Activated CD8-positive, alpha-beta memory T cell treated with anti-CD3 and anti-CD28 coated beads, Interleukin-2, amount 50 U/mL, for 24 hours (primary cell): ENCODE measurements around the gene ELK4.

Experiments
- DNase-seq: peaks from one replicate; pipeline ENCODE4 v3.0.0-alpha.2; 2020; ENCODE audit errors: extremely low read depth

The ELK4 gene

DNA sequence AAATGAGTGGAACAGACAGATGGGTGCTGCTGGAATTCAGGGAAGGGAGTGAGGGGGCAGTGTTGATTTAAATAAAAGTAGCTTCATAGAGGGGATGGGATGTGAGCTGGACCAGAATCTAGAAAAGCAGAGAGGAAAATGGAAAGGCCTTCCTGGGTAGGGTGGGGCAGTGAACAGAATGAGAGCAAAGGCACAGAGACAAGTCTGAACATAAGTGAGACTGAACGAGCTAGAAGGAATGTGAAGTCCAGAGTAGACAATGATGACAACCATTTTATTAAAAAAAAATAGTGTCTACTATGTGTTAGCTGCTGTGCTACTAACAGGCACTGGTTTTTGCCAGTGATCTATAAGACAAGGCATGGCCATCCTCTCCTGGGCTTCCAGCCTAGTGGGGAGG is 36.0 kb downstream of the ELK4 start:
- no peak for DNase-seq

GRCh38 chr1:205595435-205595834 is 36.4 kb downstream of the ELK4 start:
- no peak for DNase-seq

- no peak for DNase-seq
Measured at GRCh38 chr1:205594846-205595245, 37.0 kb downstream of the ELK4 start.

DNA sequence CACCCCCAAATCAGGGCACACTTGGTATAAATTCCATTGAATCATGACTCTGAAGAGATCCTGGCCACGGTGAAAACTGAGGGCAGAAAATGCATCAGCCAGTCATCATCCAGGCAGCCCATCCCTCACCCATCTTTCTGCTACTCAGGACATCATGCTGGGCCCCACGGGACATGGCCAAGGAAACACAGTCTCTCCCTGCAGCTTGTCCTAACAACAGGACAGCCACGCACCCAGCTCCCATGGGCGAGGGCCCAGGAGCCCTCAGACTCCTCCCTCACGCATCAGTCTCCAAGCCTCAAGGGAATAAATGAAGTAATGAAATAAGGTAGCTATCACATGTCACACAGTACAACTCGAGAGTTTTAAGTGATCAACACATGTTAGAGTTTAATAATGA is 37.8 kb downstream of the ELK4 start:
- DNase-seq = no peak

DNA sequence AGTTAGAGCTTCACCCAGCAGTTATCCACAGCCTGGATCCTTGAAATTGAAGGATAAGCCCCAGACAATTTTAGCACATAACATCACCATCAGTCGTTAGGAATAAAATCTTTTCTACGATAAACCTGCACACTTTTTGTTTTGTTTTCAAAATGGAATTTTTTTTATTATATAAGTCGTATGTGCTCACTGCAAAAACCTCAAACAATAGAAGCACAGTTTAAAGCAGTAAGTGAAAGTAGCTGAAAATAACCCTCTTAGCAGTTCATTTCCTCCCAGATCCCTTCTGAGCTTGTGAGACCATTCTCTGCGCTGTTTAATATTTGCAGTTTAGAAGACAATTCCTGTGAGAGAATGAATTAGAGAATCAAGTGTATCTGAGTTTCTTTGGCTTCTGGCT is 38.3 kb downstream of the ELK4 start:
- DNase-seq = no peak

DNA sequence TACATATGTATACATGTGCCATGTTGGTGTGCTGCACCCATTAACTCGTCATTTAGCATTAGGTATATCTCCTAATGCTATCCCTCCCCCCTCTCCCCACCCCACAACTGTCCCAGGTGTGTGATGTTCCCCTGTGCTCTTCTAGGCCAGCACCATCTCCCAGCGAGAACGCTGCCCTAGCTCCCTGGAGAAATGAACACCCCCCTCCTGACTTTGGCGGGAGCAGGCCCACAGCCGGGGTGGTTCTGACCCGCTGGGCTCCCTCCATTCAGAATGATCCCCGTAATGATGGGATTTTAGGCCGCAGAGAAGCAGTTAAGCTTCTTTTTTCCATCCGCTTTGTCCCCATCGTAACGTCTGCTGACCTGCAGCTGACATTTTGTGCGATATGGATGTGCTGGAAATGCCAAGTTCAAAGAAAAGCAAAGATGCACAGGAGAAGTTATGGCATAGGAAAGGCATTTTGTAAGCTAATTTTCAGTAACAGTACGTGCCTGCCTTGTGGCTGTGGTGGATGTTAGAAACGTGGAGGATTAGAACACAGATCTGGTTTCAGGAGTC is 39.3 kb downstream of the ELK4 start:
- DNase-seq = no peak

DNA sequence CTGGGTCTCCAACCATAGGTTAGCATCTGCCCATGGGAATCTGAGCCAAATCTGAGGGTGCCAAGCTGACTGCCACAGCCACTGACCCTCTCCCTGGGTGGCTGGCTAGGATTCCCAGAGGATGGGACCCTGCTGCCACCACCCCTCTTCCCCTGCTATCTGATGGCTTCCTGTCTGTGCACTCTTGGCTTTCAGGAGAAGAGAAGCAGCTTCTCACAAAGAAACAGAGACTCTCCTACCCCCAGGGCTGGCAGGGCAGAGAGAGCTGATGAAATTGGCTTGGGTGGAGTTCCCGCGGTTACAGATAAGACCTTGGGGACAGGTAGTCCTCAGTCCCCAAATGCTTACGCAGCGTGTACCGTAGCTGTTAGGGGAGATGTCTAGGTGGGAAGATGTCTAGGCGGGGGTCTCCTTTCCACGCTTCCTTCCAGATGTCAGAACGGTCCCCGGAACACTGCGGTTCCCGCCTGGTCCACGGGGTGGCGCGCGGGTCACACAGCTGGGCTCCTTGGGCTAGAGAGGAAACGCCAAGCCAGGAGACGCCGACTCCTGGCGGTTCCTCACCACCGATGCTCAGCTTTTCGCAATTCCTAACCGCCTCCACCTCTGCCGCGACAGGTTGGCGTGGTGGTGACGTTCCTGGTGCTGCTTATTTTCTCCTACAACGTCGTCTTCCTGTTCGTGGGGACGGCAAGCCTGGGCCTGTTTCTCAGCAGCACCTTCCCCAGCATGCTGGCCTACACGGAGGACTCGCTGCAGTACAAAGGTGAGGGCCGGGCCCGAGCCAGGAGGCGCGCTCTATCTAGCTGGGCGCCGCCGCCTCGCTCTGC is 40.1 kb downstream of the ELK4 start:
- DNase-seq = peak; percentile 83

DNA sequence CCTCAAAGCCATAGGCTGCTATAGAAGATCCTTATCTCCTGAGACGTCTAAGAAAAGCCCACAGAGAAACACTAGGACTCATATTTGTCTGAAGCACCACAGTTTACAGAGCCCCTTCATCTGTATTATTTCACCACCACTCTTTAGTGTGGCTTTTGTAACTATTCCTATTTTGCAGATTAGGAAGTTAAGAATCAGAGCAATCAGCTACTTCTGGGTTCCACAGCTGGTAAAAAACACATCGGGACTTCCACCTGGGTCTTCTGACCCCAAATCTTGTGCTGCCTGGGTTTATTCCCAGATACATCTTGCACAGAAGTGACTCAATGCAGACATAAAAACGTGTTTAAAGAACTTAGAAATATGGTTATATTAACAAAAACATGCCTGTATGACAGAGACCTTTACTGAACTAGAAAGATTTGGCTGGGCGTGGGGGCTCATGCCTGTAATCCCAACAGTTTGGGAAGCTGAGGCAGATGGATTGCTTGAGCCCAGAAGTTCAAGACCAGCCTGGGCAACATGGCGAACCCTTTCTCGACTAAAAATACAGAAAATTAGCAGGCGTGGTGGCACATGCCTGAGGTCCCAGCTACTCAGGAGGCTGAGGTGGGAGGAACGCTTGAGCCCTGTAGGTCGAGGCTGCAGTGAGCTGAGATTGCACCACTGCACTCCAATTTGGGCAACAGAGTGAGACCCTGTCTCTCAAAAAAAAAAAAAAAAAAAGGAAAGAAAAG is 40.9 kb downstream of the ELK4 start:
- DNase-seq = no peak

- no peak for DNase-seq
Measured at GRCh38 chr1:205590457-205590768, 41.4 kb downstream of the ELK4 start.

DNA sequence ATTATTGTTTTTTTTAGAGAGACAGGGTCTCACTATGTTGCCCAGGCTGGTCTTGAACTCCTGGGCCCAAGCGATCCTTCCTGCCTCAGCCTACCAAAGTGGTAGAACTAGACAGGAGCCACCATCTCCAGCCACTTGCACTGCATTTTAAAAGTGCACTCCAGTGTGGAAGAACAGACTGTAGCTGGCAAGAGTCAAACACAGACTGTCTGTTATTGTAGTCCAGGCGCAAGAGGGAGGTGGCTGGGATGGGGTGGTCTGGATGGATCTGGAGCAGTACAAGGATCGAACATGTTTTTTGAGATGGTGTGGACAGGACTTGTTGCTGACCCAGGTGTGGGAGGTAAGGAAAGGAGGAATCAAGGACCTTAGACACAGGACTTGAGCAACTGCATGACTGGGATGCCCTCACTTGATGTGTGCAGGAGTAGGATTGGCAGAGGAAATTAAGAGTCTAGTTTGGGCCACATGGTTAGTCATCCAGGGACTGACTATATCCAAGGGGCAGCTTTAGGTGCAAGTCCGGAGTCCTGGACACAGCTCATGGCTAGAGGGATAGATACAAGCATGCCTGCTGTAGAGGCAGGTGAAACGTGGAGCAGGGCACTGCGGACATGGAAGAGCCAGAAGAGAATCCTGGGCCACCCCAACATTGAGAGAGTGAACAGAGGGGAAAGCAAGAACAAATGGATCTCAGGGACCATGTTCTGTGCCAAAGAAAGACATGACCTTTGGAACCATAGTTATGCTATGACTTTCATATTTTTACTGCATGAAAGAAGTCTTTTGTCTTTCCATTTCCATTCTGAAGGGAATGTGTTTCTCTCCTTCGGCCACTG is 42.0 kb downstream of the ELK4 start:
- no peak for DNase-seq

DNA sequence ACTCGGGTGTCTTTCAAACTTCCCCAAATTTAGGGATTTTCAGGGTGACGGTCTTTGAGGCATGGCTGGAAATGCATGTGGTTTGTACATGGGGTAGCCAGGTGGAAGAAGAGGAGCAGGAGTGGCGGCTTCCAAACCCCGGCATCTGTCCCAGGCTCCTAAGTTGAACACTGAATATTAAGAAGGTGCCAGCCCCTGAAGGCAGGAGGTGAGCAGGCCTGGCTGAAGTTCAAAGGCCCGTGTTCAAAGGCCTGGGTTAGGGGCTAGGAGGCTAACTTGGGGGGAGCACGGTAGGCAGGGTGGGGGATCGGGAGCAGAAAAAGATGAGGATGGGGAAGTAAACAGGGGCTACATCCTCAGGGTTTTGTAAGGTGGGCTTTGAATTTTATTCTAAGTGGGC is 42.8 kb downstream of the ELK4 start:
- no peak for DNase-seq

DNA sequence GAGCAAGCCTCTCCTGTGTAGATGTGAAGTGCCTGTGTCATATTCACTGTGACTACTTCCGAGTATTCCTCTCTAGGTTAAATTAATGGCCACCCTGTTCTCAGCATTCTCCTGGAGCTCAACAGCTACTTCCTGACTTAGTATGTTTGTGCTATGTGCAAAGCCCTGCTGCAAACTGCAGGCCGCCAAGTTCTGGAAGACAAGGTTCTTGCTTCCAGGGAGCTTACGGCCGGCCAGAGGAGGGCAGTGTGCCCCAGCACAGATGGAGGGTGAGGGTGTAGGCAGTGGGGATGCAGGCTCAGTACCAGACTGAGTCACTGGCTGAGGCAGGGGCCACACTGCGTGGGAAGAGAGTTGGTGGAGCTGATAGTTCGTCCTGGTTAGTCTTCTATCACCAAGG is 43.2 kb downstream of the ELK4 start:
- no peak for DNase-seq

- DNase-seq = no peak
Measured at GRCh38 chr1:205587581-205587980, 44.2 kb downstream of the ELK4 start.

DNA sequence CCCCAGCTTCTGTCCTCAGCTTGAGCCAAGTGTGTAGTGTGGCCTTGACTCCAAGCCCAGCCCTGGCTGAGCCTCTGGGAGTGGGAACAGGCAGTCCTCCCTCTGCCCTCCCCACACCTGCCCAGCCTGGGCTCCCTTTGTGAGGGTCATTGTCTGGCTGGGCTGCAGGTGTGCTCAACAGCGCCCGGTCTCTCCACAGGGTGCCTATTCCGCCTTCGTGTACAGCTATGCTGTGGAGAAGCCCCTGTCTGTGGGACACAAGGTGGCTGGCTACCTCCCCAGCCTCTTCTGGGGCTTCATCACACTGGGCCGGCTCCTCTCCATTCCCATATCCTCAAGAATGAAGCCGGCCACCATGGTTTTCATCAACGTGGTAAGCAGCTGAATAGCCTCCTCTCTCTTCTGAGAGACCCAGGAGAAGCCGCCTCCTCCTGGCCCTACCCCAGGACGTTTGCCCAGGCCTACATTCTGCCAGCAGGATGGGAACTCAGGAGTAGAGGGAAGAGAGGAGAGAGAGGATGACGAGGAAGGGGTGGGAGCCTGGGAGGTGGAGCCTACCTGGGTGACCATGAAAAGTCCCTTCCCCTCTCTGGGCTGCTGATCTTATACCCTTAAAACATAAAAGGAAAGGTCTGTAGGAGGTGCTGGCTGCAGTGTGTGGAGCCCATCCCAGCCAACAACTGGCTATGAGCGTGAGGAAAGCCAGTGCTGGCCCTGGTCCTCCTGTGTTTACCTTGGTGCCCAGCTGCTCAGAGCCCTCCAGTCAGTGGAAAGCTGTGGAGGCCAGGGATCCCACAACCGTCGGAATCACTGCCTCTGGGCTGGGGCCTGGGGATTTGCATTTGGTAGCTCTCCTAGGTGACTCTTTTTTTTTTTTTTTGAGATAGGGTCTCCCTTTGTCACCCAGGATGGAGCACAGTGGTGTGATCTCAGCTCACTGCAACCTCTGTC is 45.7 kb downstream of the ELK4 start:
- no peak for DNase-seq

DNA sequence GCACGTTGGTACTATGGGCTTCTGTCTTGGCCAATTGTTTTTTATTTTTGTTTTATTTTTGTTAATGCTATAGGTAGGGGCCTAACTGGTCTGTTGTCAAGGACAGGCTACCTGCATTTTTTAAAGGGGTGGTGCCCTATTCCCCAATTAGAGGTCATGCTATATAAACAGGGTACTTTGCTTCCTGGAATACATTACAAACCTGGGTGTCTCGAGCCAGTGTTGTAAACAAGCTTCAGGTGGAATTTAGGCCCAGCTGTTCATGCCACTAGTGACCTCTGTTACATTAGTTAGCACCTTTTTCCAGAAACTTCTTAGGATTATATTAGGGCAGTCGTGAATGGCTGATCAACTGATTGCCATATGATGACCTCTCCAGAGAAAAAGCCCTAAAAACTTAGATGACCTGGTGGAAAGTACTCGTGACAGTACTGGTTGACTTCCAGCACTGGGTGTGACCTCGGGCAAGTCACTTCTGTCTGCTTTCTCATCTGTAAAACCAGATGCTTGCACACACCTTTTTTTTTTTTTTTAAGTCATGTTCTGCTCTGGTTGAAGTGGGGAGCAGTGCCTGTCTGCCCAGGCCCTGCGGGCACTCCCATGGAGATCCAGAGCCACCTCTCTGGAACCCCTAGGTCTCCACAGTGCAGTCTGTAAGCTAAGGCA is 46.5 kb downstream of the ELK4 start:
- DNase-seq = no peak

DNA sequence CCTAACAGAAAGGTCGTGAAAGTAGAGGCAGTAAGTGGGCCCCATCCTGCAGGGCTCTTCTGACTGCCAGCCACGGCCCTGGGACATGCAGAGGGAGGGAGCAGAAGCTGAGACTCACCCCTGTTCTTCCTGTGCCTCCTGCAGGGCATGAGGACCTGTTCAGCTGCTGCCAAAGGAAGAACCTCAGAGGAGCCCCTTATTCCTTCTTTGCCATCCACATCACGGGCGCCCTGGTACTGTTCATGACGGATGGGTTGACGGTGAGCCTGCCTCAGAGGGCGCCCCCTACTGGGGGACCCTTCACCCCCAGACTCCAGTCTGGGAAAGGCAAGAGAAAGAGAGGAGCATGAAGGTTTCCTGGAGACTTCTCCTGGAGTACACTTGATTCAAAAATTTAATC is 47.1 kb downstream of the ELK4 start:
- DNase-seq = no peak

- no peak for DNase-seq
Measured at GRCh38 chr1:205583461-205584130, 48.2 kb downstream of the ELK4 start.

GRCh38 chr1:205582471-205583291 is 49.1 kb downstream of the ELK4 start:
- no peak for DNase-seq

DNA sequence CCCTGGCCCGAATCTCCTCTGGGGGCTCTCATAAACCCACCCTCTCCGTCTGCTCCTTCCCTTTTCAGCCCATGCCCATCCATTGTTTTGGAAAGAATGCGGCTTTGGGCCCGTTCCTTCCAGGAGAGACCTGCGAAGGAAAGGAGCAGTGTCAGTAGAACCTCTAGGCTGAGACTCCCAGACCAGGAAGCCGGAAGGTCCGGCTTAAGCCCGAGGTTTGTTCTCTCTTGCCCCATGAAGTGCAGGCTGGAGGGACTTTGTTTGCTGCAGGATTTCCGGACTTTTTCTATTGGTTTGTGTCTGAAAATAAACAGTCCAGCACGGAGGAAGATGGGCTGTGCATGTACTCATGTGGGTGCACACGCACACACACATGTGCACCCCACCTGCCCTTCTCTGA is 49.8 kb downstream of the ELK4 start:
- no peak for DNase-seq
